NCI-H345 treated with DMSO at 0.1 percent for 48 hours (cell line): Measurements from ENCODE around the gene NEO1.

Experiments
- DNase-seq: peaks from one replicate; lab custom pipeline; 2025; ENCODE audit not compliant: unreplicated experiment; lab: John Stamatoyannopoulos, UW

The NEO1 gene

GRCh38 chr15:73346735-73347312 lies 294.6 kb downstream of the NEO1 start:
- DNase-seq, result no peak

- DNase-seq, result no peak
Observed at GRCh38 chr15:73349191-73349590, 296.9 kb downstream of the NEO1 start.

- DNase-seq, result no peak
Observed at GRCh38 chr15:73352082-73352481, 299.8 kb downstream of the NEO1 start.

GRCh38 chr15:73353734-73354133 lies 301.5 kb downstream of the NEO1 start:
- DNase-seq, result no peak

DNA sequence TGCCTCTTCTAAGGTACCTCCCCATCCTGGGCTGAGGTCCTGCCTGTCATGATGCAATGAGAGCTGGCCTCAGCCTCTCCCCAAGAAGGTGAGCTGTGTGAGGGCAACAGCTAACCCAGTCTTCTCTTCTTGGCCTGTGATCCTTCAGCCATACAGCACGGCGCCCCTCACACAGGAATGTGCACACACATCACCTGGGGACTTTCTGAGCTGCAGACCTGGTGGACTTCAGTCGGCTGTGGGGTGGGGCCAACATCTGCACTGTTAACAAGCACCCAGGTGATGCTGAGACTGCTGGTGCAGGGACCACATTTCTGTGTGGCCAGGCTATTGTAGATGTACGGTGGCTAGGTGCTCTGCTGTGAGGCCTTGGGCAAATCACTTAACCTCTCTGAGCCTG lies 302.0 kb downstream of the NEO1 start:
- DNase-seq, result no peak
